ENCODE data around the gene FXYD7. TPM values are rescaled to one million over a fixed set of nuclear protein-coding genes. Genes with fewer than 3 reads are reported as not detected.

Gene FXYD7
- total RNA-seq, 4 donors from 2014 or later: 1.3 TPM; not detected in 3

- intact Hi-C loops (cut with DNase I; ENCODE audit: low total_unique reads): no loop called here
- DNase-seq (ENCODE audit: low spot score in 2 of 2): no peak
Measured at GRCh38 chr19:35199481-35199880, 56.4 kb downstream of the FXYD7 start.

DNA sequence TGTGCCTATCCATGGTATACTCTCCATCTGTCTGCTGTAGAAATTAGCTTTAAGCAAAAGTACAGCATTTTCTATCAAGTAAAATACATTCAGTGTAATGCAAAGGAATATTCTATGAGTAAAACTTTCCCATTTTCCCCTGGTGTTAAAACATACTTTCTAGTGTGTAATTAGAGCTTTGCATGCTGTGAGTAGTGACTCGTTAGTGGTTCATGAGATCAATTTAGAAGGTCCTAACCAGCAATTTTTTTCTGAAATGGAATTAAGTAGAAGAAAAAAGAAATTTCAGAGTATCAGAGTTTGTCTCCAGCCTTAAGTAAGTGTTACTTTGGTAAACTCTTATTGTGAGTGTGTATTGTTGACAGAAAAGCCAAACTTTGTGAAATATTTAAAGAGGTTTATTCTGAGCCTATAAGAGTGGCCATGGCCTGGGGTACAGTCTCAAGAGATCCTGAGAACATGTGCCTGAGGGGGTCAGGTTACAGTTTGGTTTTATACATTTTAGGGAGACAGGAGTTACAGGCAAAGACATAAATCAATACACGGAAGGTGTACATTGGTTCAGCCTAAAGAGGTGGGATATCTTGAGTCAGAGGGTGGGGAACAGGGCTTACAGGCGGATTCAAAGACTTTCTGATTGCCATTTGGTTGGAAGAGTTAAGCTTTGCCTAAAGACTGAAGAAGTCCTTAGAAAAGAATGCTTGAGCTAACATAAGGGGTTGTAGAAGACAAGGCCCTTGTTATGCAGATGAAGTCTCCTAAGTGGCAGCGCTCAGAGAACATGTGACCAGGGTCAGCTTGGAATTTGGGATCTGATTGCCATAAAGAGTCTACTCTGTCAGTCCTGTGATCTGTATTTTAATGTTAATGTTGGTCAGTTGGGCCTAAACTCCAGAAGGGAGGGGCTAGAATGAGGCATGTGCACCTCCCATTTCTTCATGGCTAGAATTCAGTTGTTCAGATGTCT lies 60.0 kb downstream of the FXYD7 start:
- TF ChIP-seq, protein P1, sequence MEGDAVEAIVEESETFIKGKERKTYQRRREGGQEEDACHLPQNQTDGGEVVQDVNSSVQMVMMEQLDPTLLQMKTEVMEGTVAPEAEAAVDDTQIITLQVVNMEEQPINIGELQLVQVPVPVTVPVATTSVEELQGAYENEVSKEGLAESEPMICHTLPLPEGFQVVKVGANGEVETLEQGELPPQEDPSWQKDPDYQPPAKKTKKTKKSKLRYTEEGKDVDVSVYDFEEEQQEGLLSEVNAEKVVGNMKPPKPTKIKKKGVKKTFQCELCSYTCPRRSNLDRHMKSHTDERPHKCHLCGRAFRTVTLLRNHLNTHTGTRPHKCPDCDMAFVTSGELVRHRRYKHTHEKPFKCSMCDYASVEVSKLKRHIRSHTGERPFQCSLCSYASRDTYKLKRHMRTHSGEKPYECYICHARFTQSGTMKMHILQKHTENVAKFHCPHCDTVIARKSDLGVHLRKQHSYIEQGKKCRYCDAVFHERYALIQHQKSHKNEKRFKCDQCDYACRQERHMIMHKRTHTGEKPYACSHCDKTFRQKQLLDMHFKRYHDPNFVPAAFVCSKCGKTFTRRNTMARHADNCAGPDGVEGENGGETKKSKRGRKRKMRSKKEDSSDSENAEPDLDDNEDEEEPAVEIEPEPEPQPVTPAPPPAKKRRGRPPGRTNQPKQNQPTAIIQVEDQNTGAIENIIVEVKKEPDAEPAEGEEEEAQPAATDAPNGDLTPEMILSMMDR (IDR thresholded peaks at IDR 0.05): no peak
- TF ChIP-seq POLR2A (IDR thresholded peaks at IDR 0.05): no peak
- H3K4me3 ChIP-seq (ENCODE audit: low read depth, poor library complexity, severe bottlenecking): no peak overlapping the region
- no peak for DNase-seq (ENCODE audit: low spot score in 2 of 2)
- 87 to 89% methylated on average over 4 of the region's 4 CpGs for WGBS, 2 donors
- intact Hi-C loops (cut with DNase I; ENCODE audit: low total_unique reads): no loop called here

More at GRCh38 chr19:35199481-35199880, 56.4 kb downstream of the FXYD7 start:
- TF ChIP-seq, protein P1 (IDR thresholded peaks at IDR 0.05): no peak
- no peak for TF ChIP-seq POLR2A (IDR thresholded peaks at IDR 0.05)
- H3K4me3 ChIP-seq (ENCODE audit: low read depth, poor library complexity, severe bottlenecking): no peak overlapping the region
- 60 to 80% methylated on average over 2 of the region's 2 CpGs for WGBS, 2 donors

Other genes starting within 250 kb of the FXYD7 start
- 1 to 10 TPM in 3 of 4 donors, under 1 TPM in 1; 0.53 to 2.1 (median 1.8) TPM for gene ZNF30, start 216.4 kb upstream of the FXYD7 start, total RNA-seq
- 1 to 10 TPM; 2.8 to 6.7 (median 4.7) TPM for gene ZNF792, start 179.0 kb upstream of the FXYD7 start, total RNA-seq
- 10 to 100 TPM; 12.6 to 49.2 (median 20.3) TPM for gene GRAMD1A, start 142.9 kb upstream of the FXYD7 start, total RNA-seq
- 1 to 10 TPM; 1.1 to 4.4 (median 3.0) TPM for gene SCN1B, start 112.8 kb upstream of the FXYD7 start, total RNA-seq
- gene HPN, start 101.5 kb upstream of the FXYD7 start, total RNA-seq: 1 to 10 TPM in 2 of 4 donors, under 1 TPM in 1, not detected in 1; 0.45 to 2.0 (median 1.3) TPM
- 100 to 1,000 TPM; 391 to 630 (median 546) TPM for gene FXYD3, start 27.4 kb upstream of the FXYD7 start, total RNA-seq
- gene LGI4, start 8.2 kb upstream of the FXYD7 start, total RNA-seq: 10 to 100 TPM in 1 of 4 donors, 1 to 10 TPM in 3; 4.3 to 19.4 (median 8.9) TPM
- gene FXYD1, start 4.4 kb upstream of the FXYD7 start, total RNA-seq: 10 to 100 TPM in 1 of 4 donors, 1 to 10 TPM in 2, not detected in 1; 5.5 to 20.9 (median 6.5) TPM
- 10 to 100 TPM; 41.4 to 59.8 (median 57.7) TPM for gene FXYD5, start 11.5 kb downstream of the FXYD7 start, total RNA-seq
- not detected for gene FAM187B, start 85.5 kb downstream of the FXYD7 start, total RNA-seq
- 100 to 1,000 TPM in 1 of 4 donors, 10 to 100 TPM in 3; 79.0 to 115 (median 84.5) TPM for gene LSR, start 105.7 kb downstream of the FXYD7 start, total RNA-seq
- gene USF2, start 125.7 kb downstream of the FXYD7 start, total RNA-seq: 100 to 1,000 TPM in 3 of 4 donors, 10 to 100 TPM in 1; 95.9 to 126 (median 120) TPM
- gene HAMP, start 139.3 kb downstream of the FXYD7 start, total RNA-seq: not detected
- gene MAG, start 148.9 kb downstream of the FXYD7 start, total RNA-seq: under 1 TPM in 1 of 4 donors, not detected in 3; 0.10 TPM
- gene CD22, start 185.9 kb downstream of the FXYD7 start, total RNA-seq: 1 to 10 TPM in 1 of 4 donors, under 1 TPM in 1, not detected in 2; 0.91 to 4.2 TPM
- not detected for gene FFAR1, start 204.6 kb downstream of the FXYD7 start, total RNA-seq
- gene FFAR3, start 215.2 kb downstream of the FXYD7 start, total RNA-seq: not detected
- not detected for gene GPR42, start 227.8 kb downstream of the FXYD7 start, total RNA-seq

All from lower leg skin (tissue), 4 donors.